Measurements from ENCODE around the gene SAMMSON.

Gene SAMMSON

GRCh38 chr3:69999140-70000027, at the start of gene SAMMSON:
TSS of gene SAMMSON (plus strand) at chr3:69999733.
- DNase-seq (no peak), ATAC-seq (no peak)
- Mint-ChIP-seq H3K4me3 (no peak within 1 kb of the TSS), H3K27me3 (peaks cover 2% of the 10 kb centered on the region), H3K9me3 (no peaks in the 10 kb centered on the region), H3K27ac (no peak within 1 kb of the TSS), H3K4me1 (no peaks in the 10 kb centered on the region), H3K36me3 (ENCODE audit: low read depth) (no peaks in the 10 kb centered on the region)

- H3K4me3 Mint-ChIP-seq: no peak overlapping the region
- ATAC-seq: no peak
Measured at GRCh38 chr3:69951616-69952015, 47.9 kb upstream of the SAMMSON start.

GRCh38 chr3:69959581-69959980, 40.0 kb upstream of the SAMMSON start:
- Mint-ChIP-seq H3K36me3 (ENCODE audit: low read depth) (no peaks in the 10 kb centered on the region), H3K4me3 (no peak overlapping the region), H3K9me3 (no peaks in the 10 kb centered on the region), H3K4me1 (no peaks in the 10 kb centered on the region), H3K27me3 (no peaks in the 10 kb centered on the region), H3K27ac (no peak overlapping the region)
- ATAC-seq (no peak), DNase-seq (no peak)

More at GRCh38 chr3:69951616-69952015, 47.9 kb upstream of the SAMMSON start:
- H3K27me3 Mint-ChIP-seq: no peaks in the 10 kb centered on the region
- no peak for DNase-seq
- no peak overlapping the region for H3K27ac Mint-ChIP-seq
- H3K9me3 Mint-ChIP-seq: no peaks in the 10 kb centered on the region
- no peaks in the 10 kb centered on the region for H3K36me3 Mint-ChIP-seq (ENCODE audit: low read depth)
- H3K4me1 Mint-ChIP-seq: no peaks in the 10 kb centered on the region

- no peaks in the 10 kb centered on the region for H3K27me3 Mint-ChIP-seq
- H3K4me3 Mint-ChIP-seq: no peak overlapping the region
- H3K9me3 Mint-ChIP-seq: no peaks in the 10 kb centered on the region
- no peak overlapping the region for H3K27ac Mint-ChIP-seq
- H3K4me1 Mint-ChIP-seq: no peaks in the 10 kb centered on the region
- ATAC-seq (no peak), DNase-seq (no peak)
- no peaks in the 10 kb centered on the region for H3K36me3 Mint-ChIP-seq (ENCODE audit: low read depth)
Measured at GRCh38 chr3:69961706-69962439, 37.7 kb upstream of the SAMMSON start.

GRCh38 chr3:69963643-69964042, 35.9 kb upstream of the SAMMSON start:
- Mint-ChIP-seq H3K27ac (no peak overlapping the region), H3K4me3 (no peak overlapping the region), H3K36me3 (ENCODE audit: low read depth) (no peaks in the 10 kb centered on the region), H3K4me1 (no peaks in the 10 kb centered on the region), H3K27me3 (no peaks in the 10 kb centered on the region), H3K9me3 (no peaks in the 10 kb centered on the region)
- ATAC-seq (no peak), DNase-seq (no peak)

GRCh38 chr3:69967156-69967555, 32.4 kb upstream of the SAMMSON start:
- no peak overlapping the region for H3K27ac Mint-ChIP-seq
- H3K36me3 Mint-ChIP-seq (ENCODE audit: low read depth): no peaks in the 10 kb centered on the region
- ATAC-seq (no peak), DNase-seq (no peak)
- no peaks in the 10 kb centered on the region for H3K27me3 Mint-ChIP-seq
- no peaks in the 10 kb centered on the region for H3K4me1 Mint-ChIP-seq
- no peak overlapping the region for H3K4me3 Mint-ChIP-seq
- H3K9me3 Mint-ChIP-seq: no peaks in the 10 kb centered on the region

- H3K27ac Mint-ChIP-seq: no peak overlapping the region
- H3K4me3 Mint-ChIP-seq: no peak overlapping the region
- no peaks in the 10 kb centered on the region for H3K4me1 Mint-ChIP-seq
- ATAC-seq (no peak), DNase-seq (no peak)
- peaks cover 2% of the 10 kb centered on the region for H3K27me3 Mint-ChIP-seq
- no peaks in the 10 kb centered on the region for H3K36me3 Mint-ChIP-seq (ENCODE audit: low read depth)
- peaks cover 3% of the 10 kb centered on the region for H3K9me3 Mint-ChIP-seq
Measured at GRCh38 chr3:69970827-69971226, 28.7 kb upstream of the SAMMSON start.

GRCh38 chr3:69972672-69973071, 26.9 kb upstream of the SAMMSON start:
- no peak overlapping the region for H3K4me3 Mint-ChIP-seq
- DNase-seq (no peak), ATAC-seq (no peak)
- H3K9me3 Mint-ChIP-seq: peaks cover 3% of the 10 kb centered on the region
- no peaks in the 10 kb centered on the region for H3K36me3 Mint-ChIP-seq (ENCODE audit: low read depth)
- H3K27ac Mint-ChIP-seq: no peak overlapping the region
- peaks cover 2% of the 10 kb centered on the region for H3K27me3 Mint-ChIP-seq
- H3K4me1 Mint-ChIP-seq: no peaks in the 10 kb centered on the region

GRCh38 chr3:69976021-69976420, 23.5 kb upstream of the SAMMSON start:
- DNase-seq (no peak), ATAC-seq (no peak)
- Mint-ChIP-seq H3K4me1 (no peaks in the 10 kb centered on the region), H3K27ac (no peak overlapping the region), H3K27me3 (peaks cover 2% of the 10 kb centered on the region), H3K9me3 (peaks cover 12% of the 10 kb centered on the region), H3K36me3 (ENCODE audit: low read depth) (no peaks in the 10 kb centered on the region), H3K4me3 (no peak overlapping the region)

- ATAC-seq: peak; percentile 52
Measured at GRCh38 chr3:69983546-69984265, 15.8 kb upstream of the SAMMSON start.

GRCh38 chr3:69985266-69985665, 14.3 kb upstream of the SAMMSON start:
- Mint-ChIP-seq H3K4me1 (peaks cover 5% of the 10 kb centered on the region), H3K4me3 (no peak overlapping the region), H3K27ac (no peak overlapping the region), H3K27me3 (peaks cover 2% of the 10 kb centered on the region), H3K36me3 (ENCODE audit: low read depth) (no peaks in the 10 kb centered on the region), H3K9me3 (no peaks in the 10 kb centered on the region)
- no peak for ATAC-seq
- no peak for DNase-seq

More at GRCh38 chr3:69983546-69984265, 15.8 kb upstream of the SAMMSON start:
- Mint-ChIP-seq H3K27me3 (peaks cover 2% of the 10 kb centered on the region), H3K27ac (no peak overlapping the region), H3K4me3 (no peak overlapping the region), H3K9me3 (no peaks in the 10 kb centered on the region), H3K36me3 (ENCODE audit: low read depth) (no peaks in the 10 kb centered on the region), H3K4me1 (peaks cover 5% of the 10 kb centered on the region)
- no peak for DNase-seq

- Mint-ChIP-seq H3K4me3 (no peak overlapping the region), H3K9me3 (no peaks in the 10 kb centered on the region), H3K4me1 (peaks cover 5% of the 10 kb centered on the region), H3K27ac (no peak overlapping the region), H3K27me3 (peaks cover 2% of the 10 kb centered on the region), H3K36me3 (ENCODE audit: low read depth) (no peaks in the 10 kb centered on the region)
- DNase-seq: no peak
- ATAC-seq: no peak
Measured at GRCh38 chr3:69986419-69986818, 13.1 kb upstream of the SAMMSON start.

GRCh38 chr3:69987833-69988232, 11.7 kb upstream of the SAMMSON start:
- Mint-ChIP-seq H3K4me3 (no peak overlapping the region), H3K27me3 (peaks cover 3% of the 10 kb centered on the region), H3K4me1 (peaks cover 5% of the 10 kb centered on the region), H3K9me3 (no peaks in the 10 kb centered on the region), H3K36me3 (ENCODE audit: low read depth) (no peaks in the 10 kb centered on the region), H3K27ac (no peak overlapping the region)
- ATAC-seq (no peak), DNase-seq (no peak)

- Mint-ChIP-seq H3K9me3 (no peaks in the 10 kb centered on the region), H3K27ac (no peak overlapping the region), H3K36me3 (ENCODE audit: low read depth) (no peaks in the 10 kb centered on the region), H3K27me3 (peaks cover 5% of the 10 kb centered on the region), H3K4me3 (no peak overlapping the region), H3K4me1 (no peaks in the 10 kb centered on the region)
- ATAC-seq (no peak), DNase-seq (no peak)
Measured at GRCh38 chr3:69993757-69994156, 5.8 kb upstream of the SAMMSON start.

Data from activated naive CD8-positive, alpha-beta T cell treated with anti-CD3 and anti-CD28 coated beads, Interleukin-2, amount 50 U/mL, for 24 hours (primary cell).